Activated gamma-delta T cell treated with Interleukin-2 at 50 U/mL for 16 hours (primary cell): Measurements from ENCODE around the gene CLMP.
"Not testable (repeated sequence)": the region's sequence is repeated elsewhere in the genome, so short reads cannot be mapped to it uniquely, and the experiment has no call there.

ENCODE experiments used
- DNase-seq: peaks from one replicate; pipeline ENCODE4 v3.0.0-alpha.2; 2020

The CLMP gene

GRCh38 chr11:123132034-123132766, 62.8 kb downstream of the CLMP start:
- DNase-seq, result not testable (repeated sequence)

- DNase-seq, result no peak
Measured at GRCh38 chr11:123129920-123130319, 65.1 kb downstream of the CLMP start.

- DNase-seq, result no peak
Measured at GRCh38 chr11:123125169-123125568, 69.9 kb downstream of the CLMP start.

GRCh38 chr11:123122852-123123251, 72.2 kb downstream of the CLMP start:
- no peak for DNase-seq

- DNase-seq, result no peak
Measured at GRCh38 chr11:123122341-123122740, 72.7 kb downstream of the CLMP start.

GRCh38 chr11:123116486-123116885, 78.6 kb downstream of the CLMP start:
- DNase-seq, result no peak

GRCh38 chr11:123111465-123111864, 83.6 kb downstream of the CLMP start:
- DNase-seq, result no peak

- no peak for DNase-seq
Measured at GRCh38 chr11:123110397-123110796, 84.7 kb downstream of the CLMP start.

GRCh38 chr11:123107945-123108495, 87.0 kb downstream of the CLMP start:
- DNase-seq, result no peak

- no peak for DNase-seq
Measured at GRCh38 chr11:123104697-123105096, 90.4 kb downstream of the CLMP start.

GRCh38 chr11:123103326-123103980, 91.6 kb downstream of the CLMP start:
- DNase-seq, result peak; percentile 22

GRCh38 chr11:123100379-123101085, 94.5 kb downstream of the CLMP start:
- DNase-seq, result no peak

GRCh38 chr11:123098990-123099389, 96.1 kb downstream of the CLMP start:
- no peak for DNase-seq

- no peak for DNase-seq
Measured at GRCh38 chr11:123093739-123094138, 101.3 kb downstream of the CLMP start.

GRCh38 chr11:123091506-123091905, 103.5 kb downstream of the CLMP start:
- no peak for DNase-seq

GRCh38 chr11:123090168-123090567, 104.9 kb downstream of the CLMP start:
- not testable (repeated sequence) for DNase-seq

- DNase-seq, result not testable (repeated sequence)
Measured at GRCh38 chr11:123088896-123089295, 106.2 kb downstream of the CLMP start.

GRCh38 chr11:123087657-123088056, 107.4 kb downstream of the CLMP start:
- DNase-seq, result peak; percentile 30

GRCh38 chr11:123086305-123086704, 108.7 kb downstream of the CLMP start:
- no peak for DNase-seq

- no peak for DNase-seq
Measured at GRCh38 chr11:123085497-123085896, 109.6 kb downstream of the CLMP start.

- DNase-seq, result no peak
Measured at GRCh38 chr11:123084454-123084853, 110.6 kb downstream of the CLMP start.

- peak; percentile 62 for DNase-seq
Measured at GRCh38 chr11:123083623-123084029, 111.4 kb downstream of the CLMP start.

- DNase-seq, result no peak
Measured at GRCh38 chr11:123082977-123083376, 112.1 kb downstream of the CLMP start.

GRCh38 chr11:123080015-123080414, 115.0 kb downstream of the CLMP start:
- no peak for DNase-seq
